Measurements from ENCODE around the gene FAR1. TPM values are rescaled to one million over a fixed set of nuclear protein-coding genes. Genes with fewer than 3 reads are reported as not detected.

Gene FAR1
- total RNA-seq, 4 donors from 2014 or later = 39.2 to 71.1 (median 58.1) TPM

DNA sequence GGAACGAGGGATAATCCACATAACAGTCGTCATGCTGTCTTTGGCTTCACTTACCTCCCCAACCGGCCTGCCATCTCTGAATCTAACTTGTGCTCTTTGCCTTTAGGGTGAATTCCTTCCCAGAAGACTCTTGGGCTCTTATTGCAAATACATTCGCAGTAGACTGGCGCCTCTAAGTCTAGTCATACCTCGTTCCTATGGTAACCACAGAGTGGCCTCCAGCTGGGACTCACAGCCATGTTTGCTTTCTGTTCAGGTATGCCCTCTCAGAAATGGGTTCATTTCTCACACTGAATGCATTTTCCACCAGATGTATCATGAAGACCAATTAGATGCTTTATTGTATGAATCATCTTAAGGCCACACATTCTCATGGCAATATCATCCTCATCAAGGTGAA, 112.7 kb downstream of the FAR1 start:
- TF ChIP-seq, protein P1, sequence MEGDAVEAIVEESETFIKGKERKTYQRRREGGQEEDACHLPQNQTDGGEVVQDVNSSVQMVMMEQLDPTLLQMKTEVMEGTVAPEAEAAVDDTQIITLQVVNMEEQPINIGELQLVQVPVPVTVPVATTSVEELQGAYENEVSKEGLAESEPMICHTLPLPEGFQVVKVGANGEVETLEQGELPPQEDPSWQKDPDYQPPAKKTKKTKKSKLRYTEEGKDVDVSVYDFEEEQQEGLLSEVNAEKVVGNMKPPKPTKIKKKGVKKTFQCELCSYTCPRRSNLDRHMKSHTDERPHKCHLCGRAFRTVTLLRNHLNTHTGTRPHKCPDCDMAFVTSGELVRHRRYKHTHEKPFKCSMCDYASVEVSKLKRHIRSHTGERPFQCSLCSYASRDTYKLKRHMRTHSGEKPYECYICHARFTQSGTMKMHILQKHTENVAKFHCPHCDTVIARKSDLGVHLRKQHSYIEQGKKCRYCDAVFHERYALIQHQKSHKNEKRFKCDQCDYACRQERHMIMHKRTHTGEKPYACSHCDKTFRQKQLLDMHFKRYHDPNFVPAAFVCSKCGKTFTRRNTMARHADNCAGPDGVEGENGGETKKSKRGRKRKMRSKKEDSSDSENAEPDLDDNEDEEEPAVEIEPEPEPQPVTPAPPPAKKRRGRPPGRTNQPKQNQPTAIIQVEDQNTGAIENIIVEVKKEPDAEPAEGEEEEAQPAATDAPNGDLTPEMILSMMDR (IDR thresholded peaks at IDR 0.05; ENCODE audit: low read depth) = no peak

Small RNA genes lying within 50 kb of the gene (small RNA-seq; reads per million reads assigned to genes)
- not detected for gene AC013828.1
- gene RF00019 = 0.49 reads per million
- gene RPL39P26 = not detected

Other genes starting within 250 kb of the FAR1 start
- 10 to 100 TPM; 21.5 to 28.4 (median 25.6) TPM for gene BTBD10, start 205.4 kb upstream of the FAR1 start, total RNA-seq
- not detected for gene PTH, start 172.7 kb upstream of the FAR1 start, total RNA-seq